Measurements from ENCODE around the gene SARS2.

The SARS2 gene

GRCh38 chr19:38907670-38908069, 22.9 kb downstream of the SARS2 start:
- DNase-seq (ENCODE audit: low read depth): no peak
- TF ChIP-seq, protein P1, sequence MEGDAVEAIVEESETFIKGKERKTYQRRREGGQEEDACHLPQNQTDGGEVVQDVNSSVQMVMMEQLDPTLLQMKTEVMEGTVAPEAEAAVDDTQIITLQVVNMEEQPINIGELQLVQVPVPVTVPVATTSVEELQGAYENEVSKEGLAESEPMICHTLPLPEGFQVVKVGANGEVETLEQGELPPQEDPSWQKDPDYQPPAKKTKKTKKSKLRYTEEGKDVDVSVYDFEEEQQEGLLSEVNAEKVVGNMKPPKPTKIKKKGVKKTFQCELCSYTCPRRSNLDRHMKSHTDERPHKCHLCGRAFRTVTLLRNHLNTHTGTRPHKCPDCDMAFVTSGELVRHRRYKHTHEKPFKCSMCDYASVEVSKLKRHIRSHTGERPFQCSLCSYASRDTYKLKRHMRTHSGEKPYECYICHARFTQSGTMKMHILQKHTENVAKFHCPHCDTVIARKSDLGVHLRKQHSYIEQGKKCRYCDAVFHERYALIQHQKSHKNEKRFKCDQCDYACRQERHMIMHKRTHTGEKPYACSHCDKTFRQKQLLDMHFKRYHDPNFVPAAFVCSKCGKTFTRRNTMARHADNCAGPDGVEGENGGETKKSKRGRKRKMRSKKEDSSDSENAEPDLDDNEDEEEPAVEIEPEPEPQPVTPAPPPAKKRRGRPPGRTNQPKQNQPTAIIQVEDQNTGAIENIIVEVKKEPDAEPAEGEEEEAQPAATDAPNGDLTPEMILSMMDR (conservative IDR thresholded peaks at IDR 0.05; ENCODE audit: low read depth, low read length): no peak
- H3K4me3 ChIP-seq (ENCODE audit: low read length): no peak overlapping the region

DNA sequence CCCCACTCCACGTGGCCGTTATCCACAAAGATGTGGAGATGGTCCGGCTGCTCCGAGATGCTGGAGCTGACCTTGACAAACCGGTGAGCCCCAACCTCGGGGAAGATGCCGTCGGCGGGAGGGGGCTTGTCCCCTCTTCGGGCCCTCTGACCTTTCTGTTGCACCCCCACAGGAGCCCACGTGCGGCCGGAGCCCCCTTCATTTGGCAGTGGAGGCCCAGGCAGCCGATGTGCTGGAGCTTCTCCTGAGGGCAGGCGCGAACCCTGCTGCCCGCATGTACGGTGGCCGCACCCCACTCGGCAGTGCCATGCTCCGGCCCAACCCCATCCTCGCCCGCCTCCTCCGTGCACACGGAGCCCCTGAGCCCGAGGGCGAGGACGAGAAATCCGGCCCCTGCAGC, 23.3 kb downstream of the SARS2 start:
- no peak for DNase-seq (ENCODE audit: low read depth)
- TF ChIP-seq, protein P1 (conservative IDR thresholded peaks at IDR 0.05; ENCODE audit: low read depth, low read length): no peak
- H3K4me3 ChIP-seq (ENCODE audit: low read length): no peak overlapping the region

- DNase-seq (ENCODE audit: low read depth): no peak
- TF ChIP-seq, protein P1 (conservative IDR thresholded peaks at IDR 0.05; ENCODE audit: low read depth, low read length): no peak
- no peak overlapping the region for H3K4me3 ChIP-seq (ENCODE audit: low read length)
Observed at GRCh38 chr19:38905620-38906019, 24.9 kb downstream of the SARS2 start.

DNA sequence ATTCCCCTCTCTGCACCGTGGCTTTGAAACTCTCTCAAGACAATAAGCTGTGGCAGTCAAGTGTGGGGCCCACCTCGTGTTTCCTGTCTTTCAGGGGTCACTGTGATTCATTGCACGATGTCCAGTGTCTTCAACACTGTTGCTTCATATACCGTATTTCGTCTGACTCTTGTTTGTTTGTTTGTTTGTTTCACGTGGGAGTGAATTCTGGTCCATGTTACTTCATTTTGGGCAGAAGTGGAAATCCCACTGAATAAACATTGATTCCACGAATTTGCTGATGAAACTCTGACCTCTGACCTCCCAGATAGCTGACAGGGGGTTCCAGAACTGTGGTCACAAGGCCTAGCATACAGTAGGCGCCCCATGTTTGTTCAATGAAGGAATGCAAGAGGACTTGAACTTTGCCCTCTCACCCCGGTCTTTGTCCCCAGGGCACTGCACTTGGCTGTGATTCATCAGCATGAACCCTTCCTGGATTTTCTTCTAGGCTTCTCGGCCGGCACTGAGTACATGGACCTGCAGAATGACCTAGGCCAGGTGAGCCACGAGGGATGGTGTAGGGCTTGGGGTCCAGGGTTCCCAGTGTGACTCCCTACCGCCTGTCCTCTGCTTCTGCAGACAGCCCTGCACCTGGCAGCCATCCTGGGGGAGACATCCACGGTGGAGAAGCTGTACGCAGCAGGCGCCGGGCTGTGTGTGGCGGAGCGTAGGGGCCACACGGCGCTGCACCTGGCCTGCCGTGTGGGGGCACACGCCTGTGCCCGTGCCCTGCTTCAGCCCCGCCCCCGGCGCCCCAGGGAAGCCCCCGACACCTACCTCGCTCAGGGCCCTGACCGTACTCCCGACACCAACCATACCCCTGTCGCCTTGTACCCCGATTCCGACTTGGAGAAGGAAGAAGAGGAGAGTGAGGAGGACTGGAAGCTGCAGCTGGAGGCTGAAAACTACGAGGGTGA, 25.7 kb downstream of the SARS2 start:
- TF ChIP-seq, protein P1 (conservative IDR thresholded peaks at IDR 0.05; ENCODE audit: low read depth, low read length): no peak
- no peak for DNase-seq (ENCODE audit: low read depth)
- no peak overlapping the region for H3K4me3 ChIP-seq (ENCODE audit: low read length)

GRCh38 chr19:38901683-38902082, 28.9 kb downstream of the SARS2 start:
- no peak overlapping the region for H3K4me3 ChIP-seq (ENCODE audit: low read length)

DNA sequence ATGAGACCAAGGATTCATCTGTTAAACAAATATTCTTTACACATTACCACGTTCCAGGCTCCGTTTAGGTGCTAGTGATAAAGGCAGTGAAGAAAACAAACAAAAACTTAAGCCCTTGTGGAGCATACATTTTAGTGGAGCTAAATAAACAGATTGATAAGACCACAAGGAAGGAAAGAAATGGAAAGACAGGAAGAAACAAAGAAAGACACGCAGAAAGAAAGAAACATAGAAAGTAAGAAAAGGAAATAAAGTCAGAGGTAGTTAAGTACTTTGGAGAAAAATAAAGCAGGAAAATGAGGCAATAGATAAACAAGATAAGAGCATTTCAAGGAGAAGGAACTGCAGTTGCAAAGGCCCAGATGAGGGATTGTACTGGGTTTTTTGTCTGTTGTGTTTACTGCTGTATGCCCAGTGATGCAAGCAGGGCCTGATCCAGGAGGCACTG, 29.8 kb downstream of the SARS2 start:
- TF ChIP-seq, protein P1 (conservative IDR thresholded peaks at IDR 0.05; ENCODE audit: low read depth, low read length): no peak
- peak overlapping the region; percentile 89 for H3K4me3 ChIP-seq (ENCODE audit: low read length)

More at GRCh38 chr19:38901683-38902082, 28.9 kb downstream of the SARS2 start:
- no peak for DNase-seq (ENCODE audit: low read depth)
- TF ChIP-seq, protein P1 (conservative IDR thresholded peaks at IDR 0.05; ENCODE audit: low read depth, low read length): no peak

GRCh38 chr19:38900202-38900629, 30.3 kb downstream of the SARS2 start:
- TF ChIP-seq, protein P1 (conservative IDR thresholded peaks at IDR 0.05; ENCODE audit: low read depth, low read length): no peak
- DNase-seq (ENCODE audit: low read depth): no peak
- H3K4me3 ChIP-seq (ENCODE audit: low read length): peak overlapping the region; percentile 89

More for the DNA sequence above, 29.8 kb downstream of the SARS2 start:
- DNase-seq (ENCODE audit: low read depth): no peak
